NCI-H1092 (cell line): ENCODE results near the gene SLC51B.
"Not testable (repeated sequence)": the region's sequence is repeated elsewhere in the genome, so short reads cannot be mapped to it uniquely, and the experiment has no call there.

ENCODE experiments used
- DNase-seq: peaks from one replicate; lab custom pipeline; 2025; lab: John Stamatoyannopoulos, UW

The SLC51B gene

GRCh38 chr15:65042776-65043327, 2.3 kb upstream of the SLC51B start:
- DNase-seq, result no peak

- not testable (repeated sequence) for DNase-seq
Measured at GRCh38 chr15:65044218-65044617, 969 bp upstream of the SLC51B start.

DNA sequence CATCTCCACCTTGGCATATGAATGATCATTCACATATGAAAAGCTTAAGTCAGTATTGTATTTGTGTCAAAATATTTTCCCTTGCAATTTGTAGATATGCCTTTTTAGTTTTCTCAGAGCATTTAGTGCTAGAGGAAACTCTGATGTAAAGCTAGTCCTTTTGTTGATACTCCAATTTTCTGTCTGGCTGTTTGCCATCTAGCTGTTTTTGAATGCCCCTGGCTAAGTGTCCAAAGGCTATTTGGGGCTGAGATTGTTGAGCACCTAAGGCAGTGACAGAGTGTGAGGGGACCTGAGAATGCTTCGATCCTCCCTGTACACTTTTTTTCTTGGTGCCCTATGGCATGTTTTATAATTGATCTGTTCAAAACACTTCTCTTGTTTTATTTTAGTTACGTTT, 3.1 kb downstream of the SLC51B start:
- no peak for DNase-seq

DNA sequence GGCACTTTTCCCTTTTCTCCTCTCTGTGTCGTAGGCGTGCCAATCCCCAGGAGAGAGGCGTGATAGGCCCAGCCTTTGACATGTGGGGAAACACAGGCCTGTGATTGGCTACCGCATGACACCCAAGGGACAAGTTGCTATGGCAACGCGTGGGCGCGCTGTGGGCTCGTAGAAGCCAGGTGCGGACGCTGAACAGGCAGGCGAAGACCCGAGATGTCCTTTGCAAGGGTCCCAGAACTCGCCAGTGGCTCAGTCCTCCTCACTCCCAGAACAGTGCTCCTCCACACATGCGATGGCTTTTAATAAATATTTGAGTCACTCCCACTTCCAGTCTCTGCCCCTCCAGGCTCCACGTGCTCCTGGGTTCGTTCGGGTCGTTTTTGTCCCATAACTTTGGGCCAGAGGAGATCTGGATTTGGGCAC, 4.2 kb downstream of the SLC51B start:
- peak; percentile 96 for DNase-seq

DNA sequence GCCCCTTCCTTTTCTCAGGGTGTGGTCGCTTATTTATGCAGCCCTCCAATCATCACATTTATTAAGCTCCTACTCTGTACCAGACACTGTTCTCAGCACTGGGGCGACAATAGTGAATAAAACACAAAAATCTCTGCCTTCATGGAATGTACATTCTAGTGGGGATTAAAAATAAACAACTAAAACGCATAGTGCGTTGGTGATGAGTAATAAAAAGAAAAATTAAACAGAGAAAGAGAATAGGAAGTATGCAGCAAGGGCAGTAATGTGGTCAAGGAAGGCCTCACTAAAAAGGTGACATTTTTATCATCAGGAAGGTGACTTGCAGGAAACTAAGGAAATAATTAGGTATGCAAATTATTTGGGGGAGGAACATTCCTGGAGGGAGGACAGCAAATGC, 5.1 kb downstream of the SLC51B start:
- DNase-seq, result no peak

DNA sequence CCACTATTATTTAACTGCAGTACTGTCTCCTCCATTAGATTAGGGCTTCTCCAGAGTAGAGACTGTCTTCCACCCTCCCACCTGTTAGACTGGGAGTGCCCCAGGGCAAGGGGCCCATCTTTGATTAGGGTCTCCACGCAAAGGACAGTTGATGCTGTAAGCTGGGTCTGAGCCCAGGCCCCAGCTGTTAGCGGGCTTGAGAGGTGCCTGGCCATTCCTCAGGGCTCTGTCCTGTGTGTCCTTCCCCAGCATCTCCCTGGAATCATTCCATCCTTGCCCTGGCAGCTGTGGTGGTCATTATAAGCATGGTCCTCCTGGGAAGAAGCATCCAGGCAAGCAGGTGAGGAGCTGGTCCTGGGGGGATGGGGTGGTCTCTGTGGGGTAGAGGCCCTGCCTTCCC, 6.1 kb downstream of the SLC51B start:
- no peak for DNase-seq

DNA sequence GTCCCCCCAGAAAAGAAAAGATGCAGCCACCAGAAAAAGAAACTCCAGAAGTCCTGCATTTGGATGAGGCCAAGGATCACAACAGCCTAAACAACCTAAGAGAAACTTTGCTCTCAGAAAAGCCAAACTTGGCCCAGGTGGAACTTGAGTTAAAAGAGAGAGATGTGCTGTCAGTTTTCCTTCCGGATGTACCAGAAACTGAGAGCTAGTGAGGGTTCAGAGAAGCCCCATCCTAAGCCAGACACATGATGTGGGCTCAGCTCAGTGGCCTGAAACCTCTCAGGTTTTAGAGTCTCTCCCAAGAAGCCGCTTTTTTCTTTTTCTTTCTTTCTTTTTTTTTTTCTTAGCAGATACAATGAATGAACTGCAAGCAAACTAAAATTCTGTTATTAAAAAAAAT, 7.8 kb downstream of the SLC51B start:
- no peak for DNase-seq

DNA sequence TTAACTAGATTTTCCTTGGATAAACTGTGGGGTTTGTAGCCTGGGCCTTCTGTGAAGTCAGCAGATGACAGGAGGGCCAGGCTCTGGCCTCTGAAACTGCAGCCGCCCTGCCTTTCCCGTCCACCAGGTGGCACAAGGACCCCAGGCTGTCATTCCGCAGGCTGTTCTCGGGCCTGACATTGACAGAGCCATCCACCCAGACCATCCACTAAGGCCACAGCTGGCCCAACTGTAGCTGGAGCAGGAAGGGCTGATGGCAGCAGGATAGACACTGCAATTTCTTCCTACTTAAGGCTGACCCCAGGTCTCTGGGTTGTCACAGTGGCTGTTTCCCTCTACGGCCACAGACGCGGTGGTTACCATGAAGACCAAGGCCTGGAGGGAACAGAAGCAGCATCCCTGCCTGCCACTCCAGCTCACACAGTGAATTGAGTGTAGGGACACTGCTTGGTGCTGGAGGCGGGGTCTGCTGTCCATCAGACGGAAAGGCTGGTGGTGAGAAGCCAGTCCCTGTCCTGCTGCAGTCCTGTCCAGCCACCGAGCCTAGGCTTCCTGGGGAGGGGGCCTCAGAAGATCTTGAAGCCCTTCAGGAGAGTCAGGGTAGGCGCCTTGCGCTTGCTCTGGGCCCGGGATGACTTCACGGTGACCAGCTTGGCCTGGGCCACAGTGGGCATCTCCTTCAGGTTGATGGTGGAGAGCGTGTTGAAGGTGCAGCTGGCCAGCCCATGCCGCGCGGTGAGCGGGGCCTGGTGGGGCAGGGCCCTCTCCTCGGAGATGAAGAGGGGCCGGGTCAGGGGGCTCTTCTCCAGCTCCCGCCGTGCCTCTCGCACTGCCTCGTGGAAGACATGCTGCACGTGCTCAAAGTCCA, 9.4 kb downstream of the SLC51B start:
- peak; percentile 2 for DNase-seq

DNA sequence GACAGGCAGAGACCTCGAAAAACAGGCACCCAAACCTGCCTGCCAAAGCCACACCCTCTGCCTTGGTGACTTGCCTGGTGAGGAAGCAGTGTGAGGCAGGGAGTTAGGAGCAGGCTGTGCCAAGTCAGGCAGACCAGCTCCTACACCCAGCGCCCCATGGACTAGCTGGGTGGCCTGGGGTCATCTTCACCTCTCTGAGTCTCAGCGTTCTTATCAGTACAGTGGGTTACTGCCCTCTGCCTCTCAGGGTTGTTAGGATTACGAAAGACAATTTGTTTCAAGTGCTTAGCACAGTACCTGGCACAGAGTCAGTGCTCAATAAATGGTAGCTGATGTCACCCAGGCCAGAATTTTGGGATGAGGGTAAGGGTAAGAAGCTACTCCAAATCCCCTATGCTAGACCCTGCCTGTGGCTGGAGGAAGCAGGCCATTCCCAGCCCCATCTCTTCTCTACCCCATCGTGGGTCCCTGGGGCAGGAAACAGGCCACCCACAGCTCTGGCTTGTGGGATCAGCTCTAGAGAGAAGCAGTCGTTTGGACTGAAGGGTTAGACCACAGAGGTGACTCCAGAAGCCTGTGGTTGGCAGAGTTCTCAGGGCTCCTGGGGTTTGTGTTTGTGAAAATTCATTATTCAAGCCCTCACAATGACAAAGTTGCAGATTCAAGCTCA, 10.1 kb downstream of the SLC51B start:
- DNase-seq, result no peak

- no peak for DNase-seq
Measured at GRCh38 chr15:65056106-65056505, 10.9 kb downstream of the SLC51B start.

GRCh38 chr15:65056868-65057548, 11.8 kb downstream of the SLC51B start:
- DNase-seq, result no peak

DNA sequence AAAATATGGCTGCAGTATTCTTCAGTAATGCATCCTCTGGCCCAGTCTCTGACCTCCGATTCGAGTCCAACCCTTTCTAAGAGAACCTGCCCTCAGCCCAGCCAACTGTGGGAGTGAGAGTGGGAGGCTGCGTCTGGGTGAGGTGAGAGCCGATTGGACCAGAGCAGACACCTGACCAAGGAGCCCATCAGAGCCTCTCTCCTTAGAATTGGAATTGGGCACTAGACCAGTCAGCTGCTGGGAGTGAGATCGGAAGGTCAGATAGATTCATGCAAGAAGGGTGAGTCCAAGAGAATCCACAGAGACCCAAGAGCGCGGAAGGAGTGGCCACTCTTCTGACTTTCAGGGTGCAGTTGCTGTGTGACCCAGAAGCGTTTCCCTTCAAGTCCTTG, 12.4 kb downstream of the SLC51B start:
- no peak for DNase-seq

GRCh38 chr15:65058394-65059368, 13.5 kb downstream of the SLC51B start:
- no peak for DNase-seq

DNA sequence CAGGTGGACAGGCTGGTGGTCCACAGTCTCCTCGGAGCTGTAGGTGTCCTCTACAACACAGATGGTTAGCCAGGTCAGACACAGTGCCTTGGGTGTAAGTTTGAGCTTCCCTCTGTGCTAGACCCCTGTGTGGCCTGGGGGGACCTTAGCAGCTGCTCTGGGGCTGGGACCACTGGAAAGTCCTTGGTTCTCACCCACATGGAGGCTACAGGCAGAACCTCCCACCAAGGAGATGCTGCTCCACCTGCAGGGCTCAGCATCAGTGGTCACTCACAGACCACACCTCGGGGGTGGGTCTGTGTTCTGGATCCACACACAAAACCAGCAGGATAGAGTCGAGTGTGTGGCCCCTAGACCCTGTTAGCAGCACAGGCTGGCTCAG, 14.2 kb downstream of the SLC51B start:
- no peak for DNase-seq

DNA sequence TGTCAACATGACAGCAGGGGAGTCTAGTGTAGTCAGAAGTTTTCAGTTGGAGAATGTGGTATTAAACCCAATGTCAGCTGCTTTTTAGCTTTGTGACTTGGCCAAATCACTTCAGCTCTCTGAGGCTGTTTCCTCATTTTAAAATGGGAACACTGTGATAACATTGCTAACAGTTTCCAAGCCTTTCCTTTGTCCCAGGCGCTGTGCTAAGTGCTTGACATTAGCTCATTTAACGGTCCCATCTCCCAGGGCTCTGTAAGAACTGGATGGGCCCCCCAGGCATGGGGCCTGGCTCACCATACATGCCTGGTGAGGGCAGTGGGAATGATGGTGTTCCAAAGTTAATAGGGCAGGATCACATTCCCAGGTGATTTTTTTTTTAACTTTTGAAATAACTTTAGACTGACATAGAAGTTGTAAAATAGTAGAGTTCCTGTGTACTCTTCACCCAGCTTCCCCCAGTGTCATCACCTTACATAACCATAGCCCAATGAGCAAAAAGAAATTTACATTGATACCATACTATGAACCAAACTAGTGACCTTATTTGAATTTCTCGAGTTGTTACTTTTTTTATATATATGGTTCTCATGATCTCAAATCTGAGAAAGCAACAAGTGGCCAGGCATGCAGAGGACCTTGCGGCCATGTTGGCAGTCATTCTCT, 14.9 kb downstream of the SLC51B start:
- DNase-seq, result no peak

DNA sequence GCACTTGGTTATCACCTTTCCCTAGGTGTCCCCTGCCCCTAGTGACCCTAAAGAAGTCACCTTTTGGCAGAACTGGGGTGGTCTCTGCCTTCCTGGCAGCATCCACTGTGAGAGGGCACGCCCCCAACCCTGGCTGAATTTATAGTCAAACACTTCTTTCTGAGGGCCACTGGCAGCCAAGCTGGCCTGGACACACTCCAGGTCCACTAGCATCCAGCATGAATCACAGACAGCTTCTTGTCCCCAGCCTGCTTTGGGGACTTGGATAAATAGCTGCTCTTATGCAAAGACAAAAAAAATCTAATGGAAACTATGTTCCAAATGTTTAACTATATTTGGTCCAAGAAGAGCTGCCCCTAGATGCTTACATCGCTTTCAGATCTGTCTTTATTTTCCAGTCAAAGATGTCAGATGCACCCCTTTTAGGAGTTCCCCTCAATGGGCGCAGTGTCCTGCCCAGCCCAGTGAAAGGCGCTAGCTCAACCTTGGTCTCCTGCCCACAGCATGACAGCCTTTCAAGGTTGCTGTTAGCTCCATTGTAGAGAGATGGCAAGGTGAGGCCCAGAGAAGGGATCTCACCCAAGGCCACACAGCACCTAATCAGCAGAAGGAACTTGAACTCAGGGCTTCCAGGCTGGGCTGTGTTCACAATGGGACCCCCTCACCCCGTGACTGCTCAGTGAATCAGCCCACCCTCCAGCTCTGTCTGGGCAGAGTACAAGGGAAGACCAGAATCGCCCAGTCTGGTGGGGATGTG, 15.6 kb downstream of the SLC51B start:
- no peak for DNase-seq

DNA sequence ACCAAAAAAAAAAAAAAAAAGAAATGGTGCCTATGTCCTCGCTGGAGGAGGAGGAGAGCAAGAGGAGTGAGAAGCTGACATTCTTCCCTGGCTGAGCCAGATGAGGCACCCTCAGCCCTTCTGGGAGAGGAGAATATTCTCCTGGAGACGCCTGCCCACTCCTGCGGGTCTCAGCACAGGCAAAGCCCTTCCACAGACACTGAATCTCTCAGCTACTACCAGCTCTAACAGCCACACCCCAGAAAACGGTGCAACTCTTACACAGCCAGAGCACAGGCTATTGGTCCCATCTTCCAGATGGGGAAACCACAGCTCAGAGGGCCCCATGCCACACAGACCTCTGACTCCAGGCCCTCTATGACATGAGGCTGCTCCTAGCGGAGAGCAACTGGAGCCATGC, 16.9 kb downstream of the SLC51B start:
- DNase-seq, result no peak

GRCh38 chr15:65062726-65063125, 17.5 kb downstream of the SLC51B start:
- no peak for DNase-seq

- DNase-seq, result no peak
Measured at GRCh38 chr15:65066001-65066634, 20.9 kb downstream of the SLC51B start.
